ENCODE measurements around the gene NPPB.

- no peak for TF ChIP-seq SUZ12 (IDR thresholded peaks at IDR 0.05)
- no peak for TF ChIP-seq SP1 (IDR thresholded peaks at IDR 0.05)
- no peak for TF ChIP-seq ARNT (IDR thresholded peaks at IDR 0.05)
- TF ChIP-seq ELF4 (IDR thresholded peaks at IDR 0.05) = no peak
Measured at GRCh38 chr1:11874624-11875023, 15.9 kb upstream of the NPPB start.

Data from HEK293T (cell line).